ENCODE data around the gene ENAH.

GRCh38 chr1:225517221-225517620 lies 135.7 kb downstream of the ENAH start:
- TF ChIP-seq POLR2A (IDR thresholded peaks at IDR 0.05), result no peak
- no peak for TF ChIP-seq CTCF (IDR thresholded peaks at IDR 0.05)
